ENCODE measurements around the gene TTC33. TPM values are rescaled to one million over a fixed set of nuclear protein-coding genes. Genes with fewer than 3 reads are reported as not detected.

The TTC33 gene
- total and polyA plus RNA-seq, 2 of the 13 experiments (the other 11 are each of a cell fraction or from before 2014, with no cell fraction given): 4.5 to 20.0 TPM

DNA sequence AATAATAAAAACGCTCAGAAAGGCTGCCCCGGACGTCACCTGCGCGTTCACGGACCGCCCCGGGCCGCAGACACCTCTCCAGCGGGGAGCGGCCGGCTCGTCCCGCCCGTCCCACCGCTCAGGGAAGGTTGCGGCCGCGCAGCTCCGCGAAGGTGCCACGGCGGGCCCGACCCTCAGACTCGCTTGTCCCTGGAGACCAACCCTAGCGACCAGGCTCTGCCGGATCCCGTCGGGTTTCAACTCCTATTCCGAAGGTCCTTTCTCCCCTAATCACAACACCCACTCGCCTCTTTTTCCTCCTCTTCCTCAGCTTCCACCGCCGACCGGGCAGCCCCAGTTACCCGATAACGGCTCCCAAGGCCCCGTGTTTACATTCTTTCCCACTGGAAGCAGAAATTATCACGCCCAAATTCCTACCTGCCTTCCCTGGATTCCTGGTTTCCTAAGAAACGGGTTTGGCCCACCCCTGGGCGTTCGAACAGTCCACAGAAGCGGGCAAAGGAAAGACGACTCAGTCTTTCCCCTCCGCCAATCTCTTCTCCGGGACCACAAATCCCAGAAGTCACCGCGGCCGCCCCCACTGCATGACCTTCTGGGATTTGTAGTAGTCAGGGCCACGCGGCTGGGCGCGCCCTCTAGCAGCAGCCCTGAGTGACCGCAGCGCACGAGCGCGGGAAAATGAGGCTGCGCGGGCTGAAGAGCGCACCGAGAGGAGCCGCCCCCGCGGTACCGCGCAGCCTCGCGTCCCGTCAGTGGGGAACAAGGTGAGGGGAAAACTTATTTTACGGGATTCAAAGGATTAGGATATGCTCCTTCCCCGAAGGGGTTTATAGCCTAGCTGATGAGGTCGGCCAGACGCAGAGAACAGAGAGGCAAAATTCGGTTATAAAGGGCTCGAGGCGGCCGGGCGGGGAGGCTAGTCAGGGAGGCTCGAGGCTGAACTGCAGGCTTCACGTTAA, at the start of gene TTC33 (continued):
- TF ChIP-seq, protein P1, sequence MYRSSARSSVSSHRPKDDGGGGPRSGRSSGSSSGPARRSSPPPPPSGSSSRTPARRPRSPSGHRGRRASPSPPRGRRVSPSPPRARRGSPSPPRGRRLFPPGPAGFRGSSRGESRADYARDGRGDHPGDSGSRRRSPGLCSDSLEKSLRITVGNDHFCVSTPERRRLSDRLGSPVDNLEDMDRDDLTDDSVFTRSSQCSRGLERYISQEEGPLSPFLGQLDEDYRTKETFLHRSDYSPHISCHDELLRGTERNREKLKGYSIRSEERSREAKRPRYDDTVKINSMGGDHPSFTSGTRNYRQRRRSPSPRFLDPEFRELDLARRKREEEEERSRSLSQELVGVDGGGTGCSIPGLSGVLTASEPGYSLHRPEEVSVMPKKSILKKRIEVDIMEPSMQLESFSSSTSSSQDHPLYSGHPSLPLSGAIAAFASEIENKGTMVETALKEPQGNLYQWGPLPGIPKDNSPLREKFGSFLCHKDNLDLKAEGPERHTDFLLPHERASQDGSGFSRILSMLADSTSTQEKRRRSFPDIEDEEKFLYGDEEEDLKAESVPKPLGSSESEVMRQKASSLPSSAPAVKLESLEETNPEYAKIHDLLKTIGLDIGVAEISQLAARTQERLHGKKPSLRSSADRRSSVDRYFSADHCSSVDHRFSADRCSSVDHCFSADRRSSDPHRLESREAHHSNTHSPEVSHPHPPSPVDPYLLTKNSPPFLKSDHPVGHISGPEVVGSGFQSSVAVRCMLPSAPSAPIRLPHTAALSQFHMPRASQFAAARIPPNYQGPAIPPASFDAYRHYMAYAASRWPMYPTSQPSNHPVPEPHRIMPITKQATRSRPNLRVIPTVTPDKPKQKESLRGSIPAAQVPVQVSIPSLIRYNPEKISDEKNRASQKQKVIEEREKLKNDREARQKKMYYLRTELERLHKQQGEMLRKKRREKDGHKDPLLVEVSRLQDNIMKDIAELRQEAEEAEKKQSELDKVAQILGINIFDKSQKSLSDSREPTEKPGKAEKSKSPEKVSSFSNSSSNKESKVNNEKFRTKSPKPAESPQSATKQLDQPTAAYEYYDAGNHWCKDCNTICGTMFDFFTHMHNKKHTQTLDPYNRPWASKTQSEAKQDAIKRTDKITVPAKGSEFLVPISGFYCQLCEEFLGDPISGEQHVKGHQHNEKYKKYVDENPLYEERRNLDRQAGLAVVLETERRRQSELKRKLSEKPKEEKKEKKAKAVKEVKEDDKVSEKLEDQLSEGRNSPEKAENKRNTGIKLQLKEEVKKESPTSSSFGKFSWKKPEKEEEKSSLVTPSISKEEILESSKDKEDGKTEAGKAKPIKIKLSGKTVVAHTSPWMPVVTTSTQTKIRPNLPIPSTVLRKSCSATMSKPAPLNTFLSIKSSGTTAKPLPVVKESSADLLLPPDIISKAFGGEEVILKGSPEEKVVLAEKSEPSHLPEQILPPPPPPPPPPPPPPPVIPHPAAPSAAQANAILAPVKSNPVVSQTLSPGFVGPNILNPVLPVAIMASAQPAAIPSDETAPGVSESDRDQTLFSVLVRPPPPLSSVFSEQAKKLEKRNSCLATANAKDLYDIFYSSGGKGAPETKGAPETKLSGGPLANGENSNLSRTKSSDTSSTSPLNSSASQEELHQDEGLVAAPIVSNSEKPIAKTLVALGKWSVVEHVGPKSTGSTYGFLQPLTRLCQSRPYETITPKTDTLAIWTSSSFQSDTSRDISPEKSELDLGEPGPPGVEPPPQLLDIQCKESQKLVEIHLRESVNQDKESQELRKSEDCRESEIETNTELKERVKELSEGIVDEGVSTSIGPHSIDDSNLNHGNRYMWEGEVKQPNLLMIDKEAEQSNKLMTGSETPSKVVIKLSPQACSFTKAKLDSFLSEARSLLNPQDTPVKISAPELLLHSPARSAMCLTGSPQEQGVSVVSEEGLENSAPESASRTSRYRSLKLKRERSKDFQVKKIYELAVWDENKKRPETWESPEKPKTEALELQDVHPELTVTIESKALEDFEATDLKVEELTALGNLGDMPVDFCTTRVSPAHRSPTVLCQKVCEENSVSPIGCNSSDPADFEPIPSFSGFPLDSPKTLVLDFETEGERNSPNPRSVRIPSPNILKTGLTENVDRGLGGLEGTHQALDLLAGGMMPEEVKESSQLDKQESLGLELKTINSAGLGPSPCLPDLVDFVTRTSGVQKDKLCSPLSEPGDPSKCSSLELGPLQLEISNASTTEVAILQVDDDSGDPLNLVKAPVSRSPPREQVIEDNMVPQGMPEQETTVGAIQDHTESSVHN (CRISPR knock-in tag; IDR thresholded peaks at IDR 0.05): no peak
- TF ChIP-seq, protein P2, sequence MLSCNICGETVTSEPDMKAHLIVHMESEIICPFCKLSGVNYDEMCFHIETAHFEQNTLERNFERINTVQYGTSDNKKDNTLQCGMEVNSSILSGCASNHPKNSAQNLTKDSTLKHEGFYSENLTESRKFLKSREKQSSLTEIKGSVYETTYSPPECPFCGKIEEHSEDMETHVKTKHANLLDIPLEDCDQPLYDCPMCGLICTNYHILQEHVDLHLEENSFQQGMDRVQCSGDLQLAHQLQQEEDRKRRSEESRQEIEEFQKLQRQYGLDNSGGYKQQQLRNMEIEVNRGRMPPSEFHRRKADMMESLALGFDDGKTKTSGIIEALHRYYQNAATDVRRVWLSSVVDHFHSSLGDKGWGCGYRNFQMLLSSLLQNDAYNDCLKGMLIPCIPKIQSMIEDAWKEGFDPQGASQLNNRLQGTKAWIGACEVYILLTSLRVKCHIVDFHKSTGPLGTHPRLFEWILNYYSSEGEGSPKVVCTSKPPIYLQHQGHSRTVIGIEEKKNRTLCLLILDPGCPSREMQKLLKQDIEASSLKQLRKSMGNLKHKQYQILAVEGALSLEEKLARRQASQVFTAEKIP (CRISPR knock-in tag; IDR thresholded peaks at IDR 0.05; ENCODE audit: borderline replicate concordance): no peak
- TF ChIP-seq ISX (CRISPR knock-in tag; conservative IDR thresholded peaks at IDR 0.05): no peak
- TF ChIP-seq, protein P3, sequence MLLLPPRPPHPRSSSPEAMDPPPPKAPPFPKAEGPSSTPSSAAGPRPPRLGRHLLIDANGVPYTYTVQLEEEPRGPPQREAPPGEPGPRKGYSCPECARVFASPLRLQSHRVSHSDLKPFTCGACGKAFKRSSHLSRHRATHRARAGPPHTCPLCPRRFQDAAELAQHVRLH (CRISPR knock-in tag; IDR thresholded peaks at IDR 0.05; ENCODE audit: borderline replicate concordance, low read depth): no peak
- no peak for TF ChIP-seq MAFG (CRISPR knock-in tag; IDR thresholded peaks at IDR 0.05)
- 0 out of 2 replicates have a peak, but pooled peaks have one; percentile 50 for TF ChIP-seq SIX4 (CRISPR knock-in tag; IDR thresholded peaks at IDR 0.05)
- TF ChIP-seq ZNF234 (CRISPR knock-in tag; conservative IDR thresholded peaks at IDR 0.05): no peak
- TF ChIP-seq KLF12 (CRISPR knock-in tag; IDR thresholded peaks at IDR 0.05; ENCODE audit: borderline replicate concordance): no peak
- peak; percentile 41; the same call in 1 of the 2 replicates for TF ChIP-seq KAT7 (CRISPR knock-in tag; IDR thresholded peaks at IDR 0.05; ENCODE audit: borderline replicate concordance)
- TF ChIP-seq TEAD2 (CRISPR knock-in tag; IDR thresholded peaks at IDR 0.05): no peak
- peak; percentile 89; the same call in 2 of the 3 replicates for TF ChIP-seq MXI1 (IDR thresholded peaks at IDR 0.05; ENCODE audit: borderline replicate concordance, low read depth, low read length)
- TF ChIP-seq, protein P4, sequence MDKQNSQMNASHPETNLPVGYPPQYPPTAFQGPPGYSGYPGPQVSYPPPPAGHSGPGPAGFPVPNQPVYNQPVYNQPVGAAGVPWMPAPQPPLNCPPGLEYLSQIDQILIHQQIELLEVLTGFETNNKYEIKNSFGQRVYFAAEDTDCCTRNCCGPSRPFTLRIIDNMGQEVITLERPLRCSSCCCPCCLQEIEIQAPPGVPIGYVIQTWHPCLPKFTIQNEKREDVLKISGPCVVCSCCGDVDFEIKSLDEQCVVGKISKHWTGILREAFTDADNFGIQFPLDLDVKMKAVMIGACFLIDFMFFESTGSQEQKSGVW (CRISPR knock-in tag; IDR thresholded peaks at IDR 0.05; ENCODE audit: borderline replicate concordance): no peak
- peak; percentile 30; the same call in 1 of the 2 replicates for TF ChIP-seq ZNF782 (CRISPR knock-in tag; IDR thresholded peaks at IDR 0.05; ENCODE audit: borderline replicate concordance)
- TF ChIP-seq EZH2 (conservative IDR thresholded peaks at IDR 0.05; ENCODE audit: low read depth, low read length): no peak
- 0 out of 2 replicates have a peak, but pooled peaks have one; percentile 11 for TF ChIP-seq ZMYM3 (CRISPR knock-in tag; IDR thresholded peaks at IDR 0.05)
- TF ChIP-seq, protein P5, sequence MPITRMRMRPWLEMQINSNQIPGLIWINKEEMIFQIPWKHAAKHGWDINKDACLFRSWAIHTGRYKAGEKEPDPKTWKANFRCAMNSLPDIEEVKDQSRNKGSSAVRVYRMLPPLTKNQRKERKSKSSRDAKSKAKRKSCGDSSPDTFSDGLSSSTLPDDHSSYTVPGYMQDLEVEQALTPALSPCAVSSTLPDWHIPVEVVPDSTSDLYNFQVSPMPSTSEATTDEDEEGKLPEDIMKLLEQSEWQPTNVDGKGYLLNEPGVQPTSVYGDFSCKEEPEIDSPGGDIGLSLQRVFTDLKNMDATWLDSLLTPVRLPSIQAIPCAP (CRISPR knock-in tag; IDR thresholded peaks at IDR 0.05; ENCODE audit: low read depth): no peak
